K562 (cell line): Measurements from ENCODE around the gene STIM1. TPM values are rescaled to one million over a fixed set of nuclear protein-coding genes. Genes with fewer than 3 reads are reported as not detected.
A peak's percentile ranks its signal among the peaks of the same experiment; 100 is the strongest.
"Not testable (repeated sequence)": the region's sequence is repeated elsewhere in the genome, so short reads cannot be mapped to it uniquely, and the experiment has no call there.

ENCODE experiments used
- ATAC-seq: fragments of 200-7000 bp; cut with Tn5 transposase; 3 replicates; pipeline ENCODE4 v1.9.1; 2020; ENCODE audit warnings: moderate library complexity
- BruUV-seq: library from RNA; stranded (reverse); fragments of 400-500 nt; replicated peaks from 2 replicates; lab custom pipeline; 2021; lab: Mats Ljungman, UMichigan
- CTCF ChIA-PET: fragments of 300-600 bp; formaldehyde crosslinking; extraction: SDS; loops from one replicate; lab custom pipeline; 2021; ENCODE audit warnings: low intra/inter-chr PET ratio; lab: Yijun Ruan, JAX
- POLR2A ChIA-PET: fragments of 300-600, 350-650 bp; sonication (Branson Sonifier 250); formaldehyde crosslinking; extraction: SDS; loops from one replicate; lab custom pipeline; 2021; ENCODE audit warnings: antibody characterized with exemption, inconsistent platforms; lab: Yijun Ruan, JAX
- DNase-seq, 4 experiments: peaks; one replicate each; pipeline versions ENCODE4 v3.0.0 to v3.0.0-alpha.2; 2011 to 2018; ENCODE audit warnings: low spot score in 3 of 4, mixed read lengths in 3 of 4; ENCODE audit errors: extremely low read depth in 1 of 4
- FAIRE-seq: peaks from 2 replicates; lab custom pipeline; 2011; peaks lifted over from hg19 to GRCh38; lab: Jason Lieb, UNC
- H2AFZ ChIP-seq: 2 replicates; pipeline ENCODE4 v1.6.0; 2011; ENCODE audit warnings: low read depth, low read length, control low read depth, inconsistent platforms
- H3K27ac ChIP-seq: fragments of 200-600 bp; 3 replicates; pipeline ENCODE4 v1.8.0; 2011; ENCODE audit warnings: low read depth, mild to moderate bottlenecking, control low read depth, inconsistent platforms, low read length, moderate library complexity, mixed read lengths; ENCODE audit errors: extremely low read depth
- H3K27me3 ChIP-seq, 2 experiments: fragments of 300-600 bp in 1 of 2; 2 replicates in 1 of 2; 3 replicates in 1 of 2; pipeline versions ENCODE4 v1.6.0 to v1.8.0; 2011; ENCODE audit warnings: inconsistent platforms in 2 of 2, low read length in 2 of 2, mild to moderate bottlenecking in 1 of 2, mixed read lengths in 1 of 2, moderate library complexity in 1 of 2; ENCODE audit not compliant: control insufficient read depth in 2 of 2, insufficient read depth in 2 of 2
- H3K36me3 ChIP-seq: fragments of 300-600 bp; 3 replicates; pipeline ENCODE4 v1.8.0; 2011; ENCODE audit warnings: mild to moderate bottlenecking, low read length, inconsistent platforms; ENCODE audit not compliant: control insufficient read depth, insufficient read depth
- H3K4me1 ChIP-seq, 2 experiments: fragments of 200-600 bp in 1 of 2; replicated peaks in 1 of 2; 2 replicates in 1 of 2; 3 replicates in 1 of 2; pipeline versions ENCODE4 v1.5.1 to v1.8.0; 2011; ENCODE audit warnings: inconsistent platforms in 2 of 2, low read length in 2 of 2, mild to moderate bottlenecking in 1 of 2, mixed read lengths in 1 of 2, moderate library complexity in 1 of 2; ENCODE audit not compliant: control insufficient read depth in 2 of 2, insufficient read depth in 2 of 2
- H3K4me2 ChIP-seq: 2 replicates; pipeline ENCODE4 v1.6.1; 2011; ENCODE audit warnings: low read length, control low read depth, inconsistent platforms, mixed read lengths; ENCODE audit not compliant: insufficient read depth
- H3K4me3 ChIP-seq: fragments of 200-600 bp; sonication (generic), shearing (Covaris generic); 2 replicates; pipeline ENCODE4 v1.5.1; 2016; ENCODE audit warnings: control low read depth, inconsistent platforms
- H3K79me2 ChIP-seq: fragments of 200-600 bp; 3 replicates; pipeline ENCODE4 v1.8.0; 2011; ENCODE audit warnings: low read length, inconsistent platforms; ENCODE audit not compliant: control insufficient read depth, insufficient read depth
- H3K9ac ChIP-seq, 2 experiments: 2 replicates each; pipeline versions ENCODE4 v1.6.0 to v1.6.1; 2011; ENCODE audit warnings: low read depth in 2 of 2, low read length in 2 of 2, control low read depth in 1 of 2, inconsistent platforms in 1 of 2, mild to moderate bottlenecking in 1 of 2, mixed read lengths in 1 of 2; ENCODE audit not compliant: insufficient read depth in 1 of 2
- H3K9me1 ChIP-seq: one replicate; pipeline ENCODE4 v1.6.0; 2011; ENCODE audit warnings: inconsistent platforms, mild to moderate bottlenecking, low read length, moderate library complexity; ENCODE audit not compliant: control insufficient read depth, insufficient read depth
- H3K9me3 ChIP-seq: replicated peaks from 2 replicates; pipeline ENCODE4 v1.5.1; 2011; ENCODE audit warnings: low read depth, low read length, inconsistent platforms; ENCODE audit not compliant: control insufficient read depth, insufficient read depth
- H4K20me1 ChIP-seq: replicated peaks from 2 replicates; pipeline ENCODE4 v1.6.1; 2011; ENCODE audit warnings: low read length, inconsistent platforms, mixed read lengths; ENCODE audit not compliant: control insufficient read depth, insufficient read depth
- ARID1B ChIP-seq: fragments of 450-650 bp; IDR thresholded peaks from 2 replicates; pipeline ENCODE4 v1.6.1; 2016; ENCODE audit warnings: antibody characterized with exemption, mild to moderate bottlenecking, inconsistent platforms
- DPF2 ChIP-seq: fragments of 450-650 bp; IDR thresholded peaks from 2 replicates; pipeline ENCODE4 v1.6.1; 2016
- FOXA3 ChIP-seq, 2 experiments: fragments of 450-650 bp in 1 of 2; sonication (generic) in 1 of 2; formaldehyde crosslinking; IDR thresholded peaks in 1 of 2; conservative IDR thresholded peaks in 1 of 2; 2 replicates each; pipeline versions ENCODE4 v1.4.0 to v1.8.0; 2020 to 2022; ENCODE audit warnings: mild to moderate bottlenecking in 2 of 2, missing genetic modification reagents in 1 of 2
- FOXK2 ChIP-seq, 2 experiments: fragments of 450-650 bp; IDR thresholded peaks in 1 of 2; conservative IDR thresholded peaks in 1 of 2; 2 replicates each; pipeline ENCODE4 v1.6.1; 2016; ENCODE audit warnings: low read depth in 2 of 2, mild to moderate bottlenecking in 1 of 2
- LEF1 ChIP-seq: fragments of 450-650 bp; IDR thresholded peaks from 2 replicates; pipeline ENCODE4 v1.6.1; 2016; ENCODE audit warnings: mild to moderate bottlenecking
- MEIS2 ChIP-seq: fragments of 450-650 bp; IDR thresholded peaks from 2 replicates; pipeline ENCODE4 v1.6.1; 2014; ENCODE audit warnings: mild to moderate bottlenecking; ENCODE audit not compliant: partially characterized antibody
- NRF1 ChIP-seq, 2 experiments: fragments of 450-650 bp; IDR thresholded peaks in 1 of 2; conservative IDR thresholded peaks in 1 of 2; 2 replicates each; pipeline ENCODE4 v1.6.1; 2014; ENCODE audit warnings: mild to moderate bottlenecking in 2 of 2
- RNF2 ChIP-seq: sonication (generic); IDR thresholded peaks from 2 replicates; pipeline ENCODE4 v1.6.1; 2016
- SOX6 ChIP-seq: fragments of 450-650 bp; IDR thresholded peaks from 2 replicates; pipeline ENCODE4 v1.6.1; 2014; ENCODE audit warnings: mild to moderate bottlenecking
- TRIM24 ChIP-seq, 2 experiments: fragments of 450-650 bp; IDR thresholded peaks; 2 replicates each; pipeline ENCODE4 v1.6.1; 2016
- YY1 ChIP-seq, 3 experiments: IDR thresholded peaks; 2 replicates each; pipeline ENCODE4 v1.6.1; 2011; ENCODE audit warnings: low read length in 2 of 3, mild to moderate bottlenecking in 2 of 3, moderate library complexity in 2 of 3, borderline replicate concordance in 1 of 3, control low read depth in 1 of 3, low read depth in 1 of 3; ENCODE audit not compliant: insufficient read depth in 3 of 3, insufficient replicate concordance in 2 of 3, control insufficient read depth in 1 of 3, insufficient read length in 1 of 3; ENCODE audit errors: extremely low read depth in 1 of 3
- WGBS: fragments of 100-300 bp; shearing (Covaris generic); methylation state at CpG from one replicate; pipeline ENCODE4 v1.1.6; 2016; ENCODE audit warnings: low coverage, mixed read lengths; ENCODE audit not compliant: insufficient coverage; ENCODE audit errors: missing lambda C conversion rate; 5-methylcytosine and 5-hydroxymethylcytosine counted together
- in situ Hi-C: fragments of 300-500 bp; cut with MboI; formaldehyde crosslinking; loops from 4 replicates; pipeline ENCODE4 v1.15.0; 2018; ENCODE audit warnings: inconsistent platforms, mixed read lengths
- intact Hi-C: fragments of 100-400 bp; cut with micrococcal nuclease; formaldehyde crosslinking; loops from 2 replicates; pipeline ENCODE4 v1.14.2; 2022
- polyA plus RNA-seq, 8 experiments: library from polyadenylated mRNA; depleted of rRNA in 4 of 8; stranded (reverse) in 5 of 8; unstranded in 3 of 8; fragments of >200 nt; fragmentation: Nextera tagmentation in 2 of 8; fragmentation: Illumina TruSeq in 1 of 8; extraction: Ambion mirVana in 2 of 8; extraction: Trizol in 1 of 8; gene quantifications; 2 replicates each; pipeline versions ENCODE4 v1.2.1 to v1.2.3, GENCODE V29; 2011 to 2014; ENCODE audit warnings: inconsistent platforms in 1 of 8, missing spikeins in 1 of 8
- total RNA-seq, 7 experiments: library from RNA; depleted of rRNA in 6 of 7; stranded (reverse); fragments of >200 nt in 6 of 7; fragmentation: Illumina TruSeq in 2 of 7; extraction: Trizol in 2 of 7; gene quantifications; 2 replicates each; pipeline versions ENCODE4 v1.2.1 to v1.2.3, GENCODE V29; 2011 to 2021; ENCODE audit warnings: low replicate concordance in 1 of 7

Gene STIM1
- total and polyA plus RNA-seq, 9 of the 15 experiments (the other 6 are each of a cell fraction or from before 2014, with no cell fraction given): 7.7 to 50.5 (median 22.5) TPM

GRCh38 chr11:4016602-4017001 lies 161.1 kb downstream of the STIM1 start:
- Histone ChIP-seq H3K27ac (peak overlapping the region; percentile 41; the same call in 2 of the 3 replicates), H3K9ac (peak overlapping the region in 1 of 2 experiments; percentile 5; a peak in 1 of 4 replicates), H3K79me2 (peaks cover 12% of the 10 kb centered on the region; the same call in 2 of the 3 replicates), H3K4me2 (peak overlapping the region; percentile 41; the same call in 1 of the 2 replicates)
- CTCF ChIA-PET, H3K9me3 ChIP-seq, FAIRE-seq, H3K4me1 ChIP-seq, in situ Hi-C loops, H3K4me3 ChIP-seq, H3K27me3 ChIP-seq, H4K20me1 ChIP-seq, BruUV-seq, H2AFZ ChIP-seq, intact Hi-C loops, H3K36me3 ChIP-seq, H3K9me1 ChIP-seq: not testable (repeated sequence)
- 0 out of 4 replicates have a peak, but pooled peaks of 1 of the 2 experiments have one; percentile 17 for TF ChIP-seq FOXK2 (conservative IDR thresholded peaks at IDR 0.05 in 1 of 2, IDR thresholded peaks at IDR 0.05 in 1 of 2; ENCODE audit: low read depth in 2 of 2)
- peak; percentile 7 for TF ChIP-seq MEIS2
- peak; percentile 32; the same call in 1 of the 2 replicates for TF ChIP-seq ARID1B
- TF ChIP-seq LEF1: peak; percentile 40; the same call in 1 of the 2 replicates
- TF ChIP-seq TRIM24 (IDR thresholded peaks at IDR 0.05): peak in 1 of 2 experiments; percentile 32; a peak in 1 of 4 replicates
- peak in 1 of 3 experiments; percentile 51 for TF ChIP-seq YY1 (IDR thresholded peaks at IDR 0.05; ENCODE audit: borderline replicate concordance in 1 of 3, control insufficient read depth in 1 of 3, extremely low read depth in 1 of 3, insufficient read depth in 3 of 3, insufficient read length in 1 of 3, insufficient replicate concordance in 2 of 3, low read depth in 1 of 3, low read length in 2 of 3)
- TF ChIP-seq RNF2: 0 out of 2 replicates have a peak, but pooled peaks have one; percentile 21
- TF ChIP-seq FOXA3 (CRISPR knock-in tag; conservative IDR thresholded peaks at IDR 0.05 in 1 of 2, IDR thresholded peaks at IDR 0.05 in 1 of 2): peak in 1 of 2 experiments; percentile 55; a peak in 1 of 4 replicates
- 0 out of 4 replicates have a peak, but pooled peaks of 1 of the 2 experiments have one; percentile 11 for TF ChIP-seq NRF1 (conservative IDR thresholded peaks at IDR 0.05 in 1 of 2, IDR thresholded peaks at IDR 0.05 in 1 of 2)
- peak; percentile 20; the same call in 1 of the 2 replicates for TF ChIP-seq SOX6
- TF ChIP-seq DPF2: peak; percentile 32; the same call in 1 of the 2 replicates
- 52% methylated on average over 9 of the region's 9 CpGs for WGBS
- peak; percentile 91 for ATAC-seq
- POLR2A ChIA-PET: interaction anchor here (0.7 to 0.9 kb wide), 2 partner anchors 25 to 110 kb away, joined by 3 read pairs; no protein-coding TSS in a partner anchor
- DNase-seq: peak in 2 of 4 experiments; percentile 32 to 74
